Smooth muscle cell (in vitro differentiated cells): ENCODE data around the gene FTCD. TPM values are rescaled to one million over a fixed set of nuclear protein-coding genes. Genes with fewer than 3 reads are reported as not detected.

Experiments used
- DNase-seq: peaks from one replicate; lab custom pipeline; 2025; ENCODE audit not compliant: unreplicated experiment; lab: John Stamatoyannopoulos, UW
- H2AFZ ChIP-seq: fragments of 200-600 bp; sonication (generic); 2 replicates; pipeline ENCODE4 v1.6.0; 2016; ENCODE audit warnings: antibody characterized with exemption, low read depth, mild to moderate bottlenecking
- H3F3A ChIP-seq: fragments of 200-600 bp; sonication (generic); 2 replicates; pipeline ENCODE4 v1.6.0; 2017; ENCODE audit warnings: antibody characterized with exemption, low read depth
- H3K27ac ChIP-seq: fragments of 200-600 bp; sonication (generic); 2 replicates; pipeline ENCODE4 v1.5.1; 2016; ENCODE audit warnings: low read depth, mild to moderate bottlenecking
- H3K27me3 ChIP-seq: fragments of 200-600 bp; sonication (generic); 2 replicates; pipeline ENCODE4 v1.6.1; 2016; ENCODE audit warnings: low read depth, mild to moderate bottlenecking
- H3K36me3 ChIP-seq: fragments of 200-600 bp; sonication (generic); 2 replicates; pipeline ENCODE4 v1.5.1; 2016; ENCODE audit warnings: low read depth
- H3K4me1 ChIP-seq: fragments of 200-600 bp; sonication (generic); 2 replicates; pipeline ENCODE4 v1.5.1; 2016; ENCODE audit warnings: low read depth
- H3K4me2 ChIP-seq: fragments of 200-600 bp; sonication (generic); 2 replicates; pipeline ENCODE4 v1.6.0; 2016; ENCODE audit warnings: mild to moderate bottlenecking
- H3K4me3 ChIP-seq: fragments of 200-600 bp; sonication (generic); 2 replicates; pipeline ENCODE4 v1.5.1; 2016; ENCODE audit warnings: mild to moderate bottlenecking
- H3K79me2 ChIP-seq: fragments of 200-600 bp; sonication (generic); 2 replicates; pipeline ENCODE4 v1.6.0; 2016; ENCODE audit warnings: low read depth, mild to moderate bottlenecking
- H3K9ac ChIP-seq: fragments of 200-600 bp; sonication (generic); 2 replicates; pipeline ENCODE4 v1.6.0; 2016; ENCODE audit warnings: low read depth
- H3K9me3 ChIP-seq: fragments of 200-600 bp; sonication (generic); replicated peaks from 2 replicates; pipeline ENCODE4 v1.5.1; 2016; ENCODE audit warnings: low read depth
- H4K20me1 ChIP-seq: fragments of 200-600 bp; sonication (generic); 2 replicates; pipeline ENCODE4 v1.6.0; 2016; ENCODE audit warnings: low read depth
- WGBS: methylation state at CpG from one replicate; pipeline ENCODE4 v1.1.7; 2016; ENCODE audit warnings: low lambda C conversion rate; 5-methylcytosine and 5-hydroxymethylcytosine counted together
- polyA plus RNA-seq: library from polyadenylated mRNA; unstranded; fragments of >200 nt; fragmentation: Nextera tagmentation; extraction: Ambion mirVana; gene quantifications from 2 replicates; pipeline ENCODE4 v1.2.1, GENCODE V29; 2016
- total RNA-seq: library from RNA; depleted of rRNA; stranded (reverse); fragments of >200 nt; gene quantifications from 2 replicates; pipeline ENCODE4 v1.2.3, GENCODE V29; 2014
- TF ChIP-seq, protein P1 (sequence below): fragments of 200-600 bp; sonication (generic); IDR thresholded peaks from 2 replicates; pipeline ENCODE4 v1.5.1; 2017; ENCODE audit warnings: borderline replicate concordance, mild to moderate bottlenecking, antibody characterized with exemption; ENCODE audit not compliant: insufficient read depth, poor library complexity, severe bottlenecking

The FTCD gene
- total and polyA plus RNA-seq, 2 experiments from 2014 or later = 1.3 to 15.2 TPM

DNA sequence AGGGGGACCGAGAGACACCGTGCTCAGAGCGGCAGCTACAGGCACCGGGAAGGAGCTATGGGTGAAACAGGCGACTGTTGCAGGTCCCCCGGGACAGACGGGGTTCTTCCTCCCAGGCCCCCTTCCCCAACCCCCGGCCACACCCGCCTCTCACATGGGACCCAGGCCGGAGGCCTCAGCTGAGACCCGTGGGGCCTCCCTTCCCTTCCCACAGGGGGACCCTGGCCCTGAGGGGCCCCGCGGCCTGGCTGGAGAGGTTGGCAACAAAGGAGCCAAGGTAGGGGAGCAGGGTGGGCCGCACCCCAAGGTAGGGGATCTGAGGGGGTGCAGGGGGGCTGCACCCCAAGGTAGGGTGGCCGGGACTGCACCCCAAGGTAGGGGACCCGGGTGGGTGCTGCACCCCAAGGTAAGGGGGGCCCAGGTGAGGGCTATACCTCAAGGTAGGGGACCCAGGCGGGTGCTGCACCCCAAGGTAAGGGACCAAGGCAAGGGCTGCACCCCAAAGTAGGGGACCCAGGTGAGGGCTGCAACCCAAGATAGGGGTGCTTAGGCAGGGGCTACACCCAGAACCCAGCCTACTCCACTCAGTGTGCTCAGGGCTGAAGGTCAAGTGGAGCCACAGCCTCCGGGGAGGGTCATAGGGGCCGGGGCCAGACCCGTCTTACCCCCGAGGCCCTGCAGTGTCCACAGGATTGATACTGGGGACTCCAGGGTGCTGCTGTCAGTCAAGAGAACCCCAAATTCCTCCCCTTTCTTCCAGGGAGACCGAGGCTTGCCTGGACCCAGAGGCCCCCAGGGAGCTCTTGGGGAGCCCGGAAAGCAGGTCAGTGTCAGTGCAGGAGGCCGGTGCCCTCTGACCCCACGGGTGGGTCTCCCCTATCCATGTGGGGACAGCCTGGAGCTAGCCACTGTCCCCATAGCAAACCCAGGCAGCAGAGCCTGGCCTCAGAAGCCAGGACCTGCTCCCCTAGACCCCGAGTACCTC lies 34.8 kb downstream of the FTCD start:
- H3K79me2 ChIP-seq = peaks cover 56% of the 10 kb centered on the region
- no peak overlapping the region for H3K4me3 ChIP-seq
- no peak overlapping the region for H3K9ac ChIP-seq
- no peak overlapping the region for H3K4me2 ChIP-seq
- peak overlapping the region; percentile 54 for H3K27ac ChIP-seq
- 93% methylated on average over 17 of the region's 26 CpGs for WGBS
- no peaks in the 10 kb centered on the region for H3K9me3 ChIP-seq
- no peaks in the 10 kb centered on the region for H3K4me1 ChIP-seq
- H3F3A ChIP-seq = peaks cover 63% of the 10 kb centered on the region
- no peaks in the 10 kb centered on the region for H3K36me3 ChIP-seq
- DNase-seq = no peak
- TF ChIP-seq, protein P1, sequence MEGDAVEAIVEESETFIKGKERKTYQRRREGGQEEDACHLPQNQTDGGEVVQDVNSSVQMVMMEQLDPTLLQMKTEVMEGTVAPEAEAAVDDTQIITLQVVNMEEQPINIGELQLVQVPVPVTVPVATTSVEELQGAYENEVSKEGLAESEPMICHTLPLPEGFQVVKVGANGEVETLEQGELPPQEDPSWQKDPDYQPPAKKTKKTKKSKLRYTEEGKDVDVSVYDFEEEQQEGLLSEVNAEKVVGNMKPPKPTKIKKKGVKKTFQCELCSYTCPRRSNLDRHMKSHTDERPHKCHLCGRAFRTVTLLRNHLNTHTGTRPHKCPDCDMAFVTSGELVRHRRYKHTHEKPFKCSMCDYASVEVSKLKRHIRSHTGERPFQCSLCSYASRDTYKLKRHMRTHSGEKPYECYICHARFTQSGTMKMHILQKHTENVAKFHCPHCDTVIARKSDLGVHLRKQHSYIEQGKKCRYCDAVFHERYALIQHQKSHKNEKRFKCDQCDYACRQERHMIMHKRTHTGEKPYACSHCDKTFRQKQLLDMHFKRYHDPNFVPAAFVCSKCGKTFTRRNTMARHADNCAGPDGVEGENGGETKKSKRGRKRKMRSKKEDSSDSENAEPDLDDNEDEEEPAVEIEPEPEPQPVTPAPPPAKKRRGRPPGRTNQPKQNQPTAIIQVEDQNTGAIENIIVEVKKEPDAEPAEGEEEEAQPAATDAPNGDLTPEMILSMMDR = no peak
- no peak overlapping the region for H2AFZ ChIP-seq
- no peaks in the 10 kb centered on the region for H3K27me3 ChIP-seq
- H4K20me1 ChIP-seq = peaks cover 100% of the 10 kb centered on the region

DNA sequence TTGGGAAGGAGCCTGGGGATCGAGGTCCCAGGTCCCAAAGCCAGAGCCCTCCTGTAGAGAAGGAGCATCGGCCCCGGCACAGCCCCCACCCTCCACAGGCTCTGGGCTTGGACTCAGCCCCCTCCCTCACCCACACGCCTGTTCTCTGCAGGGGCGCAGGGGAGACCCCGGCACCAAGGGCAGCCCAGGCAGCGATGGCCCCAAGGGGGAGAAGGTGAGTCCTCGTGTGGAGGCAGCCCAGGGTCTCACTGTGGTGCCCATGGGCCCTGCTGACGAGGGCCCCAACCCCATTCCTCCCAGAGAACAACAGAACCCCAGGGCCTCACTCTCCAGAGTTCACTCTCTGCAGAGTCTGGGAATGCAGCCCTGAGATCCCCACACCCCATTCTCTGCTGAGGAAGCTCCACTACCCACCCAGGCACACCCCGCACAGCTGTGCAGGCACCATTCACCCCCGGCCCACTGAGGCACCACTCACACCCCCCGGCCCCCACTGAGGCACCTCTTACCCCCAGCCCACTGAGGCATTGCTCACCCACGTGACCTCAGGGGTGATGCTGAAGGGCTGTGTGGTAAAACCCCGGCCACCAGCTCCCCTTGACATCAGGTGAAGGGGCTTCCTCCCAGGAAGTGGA lies 35.6 kb downstream of the FTCD start:
- Histone ChIP-seq H3K4me3 (no peak overlapping the region), H3F3A (peaks cover 64% of the 10 kb centered on the region), H3K4me1 (no peaks in the 10 kb centered on the region), H3K27me3 (no peaks in the 10 kb centered on the region), H3K79me2 (peaks cover 64% of the 10 kb centered on the region), H3K9me3 (no peaks in the 10 kb centered on the region), H4K20me1 (peaks cover 100% of the 10 kb centered on the region), H3K4me2 (no peak overlapping the region), H3K36me3 (peaks cover 7% of the 10 kb centered on the region), H2AFZ (no peak overlapping the region), H3K27ac (peak overlapping the region; percentile 54), H3K9ac (no peak overlapping the region)
- TF ChIP-seq, protein P1 = no peak
- WGBS = 91% methylated on average over 14 of the region's 14 CpGs
- no peak for DNase-seq

DNA sequence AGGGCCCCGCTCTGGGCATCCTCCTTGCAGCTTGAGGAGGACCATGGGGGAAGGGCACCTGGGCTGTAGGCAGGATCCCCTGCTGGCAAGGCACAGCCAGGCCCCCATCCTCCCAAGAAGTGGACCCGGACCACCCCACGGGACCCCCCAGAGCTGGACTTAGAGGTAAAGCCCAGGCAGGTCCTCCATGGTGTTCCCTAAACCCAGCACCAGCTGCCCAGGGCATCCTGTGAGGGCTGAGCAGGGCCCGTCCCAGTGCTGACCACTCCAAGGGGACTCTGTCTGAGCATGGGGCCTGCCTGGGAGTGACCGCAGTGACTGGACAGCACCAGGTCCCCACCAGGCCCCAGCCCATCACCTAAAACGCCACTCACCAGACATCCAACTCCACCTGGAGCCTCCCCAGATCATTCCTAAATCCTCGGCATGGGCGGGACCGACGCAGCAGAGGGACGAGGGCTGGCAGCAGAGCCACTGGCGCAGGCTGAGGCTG lies 36.2 kb downstream of the FTCD start:
- 95% methylated on average over 12 of the region's 12 CpGs for WGBS
- TF ChIP-seq, protein P1 = no peak
- no peak overlapping the region for H2AFZ ChIP-seq
- DNase-seq = no peak
- no peaks in the 10 kb centered on the region for H3K27me3 ChIP-seq
- H4K20me1 ChIP-seq = peaks cover 100% of the 10 kb centered on the region
- H3F3A ChIP-seq = peaks cover 65% of the 10 kb centered on the region
- no peaks in the 10 kb centered on the region for H3K4me1 ChIP-seq
- peaks cover 13% of the 10 kb centered on the region for H3K36me3 ChIP-seq
- peak overlapping the region; percentile 54 for H3K27ac ChIP-seq
- peaks cover 70% of the 10 kb centered on the region for H3K79me2 ChIP-seq
- H3K9me3 ChIP-seq = no peaks in the 10 kb centered on the region
- no peak overlapping the region for H3K9ac ChIP-seq
- H3K4me2 ChIP-seq = no peak overlapping the region
- no peak overlapping the region for H3K4me3 ChIP-seq
